Kidney tubule cell (primary cell): ENCODE data around the gene BRD3OS.

Source experiments
- DNase-seq: peaks from one replicate; pipeline ENCODE4 v3.0.0-alpha.2; 2018; ENCODE audit warnings: low spot score

The BRD3OS gene

GRCh38 chr9:134052491-134052890 lies 27.2 kb downstream of the BRD3OS start:
- DNase-seq = no peak

- DNase-seq = no peak
Measured at GRCh38 chr9:134052941-134053340, 27.7 kb downstream of the BRD3OS start.

DNA sequence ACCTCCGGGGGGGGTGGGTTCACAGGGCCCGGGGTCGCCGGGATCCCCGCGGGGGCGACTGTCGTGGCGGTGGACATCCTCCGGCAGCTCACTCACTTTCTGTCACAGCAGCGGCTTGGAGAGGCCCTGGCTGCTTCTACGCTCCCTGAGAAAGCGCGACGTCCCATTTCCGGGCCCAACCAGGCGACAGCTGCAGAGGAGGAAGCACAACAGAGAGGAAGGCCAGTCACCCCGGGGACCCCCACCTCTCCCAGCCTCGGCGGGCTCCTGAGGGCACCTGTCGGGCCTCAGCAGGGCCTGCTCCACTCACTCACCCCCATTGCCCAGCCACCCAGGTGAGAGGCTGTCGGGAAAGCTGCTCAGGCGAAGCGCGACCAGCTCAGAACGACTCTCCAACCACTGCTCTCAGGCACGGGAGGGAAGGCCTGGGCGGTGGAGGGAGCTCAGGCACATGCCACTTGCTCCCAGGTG lies 28.2 kb downstream of the BRD3OS start:
- DNase-seq = no peak

GRCh38 chr9:134053941-134054761 lies 28.9 kb downstream of the BRD3OS start:
- no peak for DNase-seq

DNA sequence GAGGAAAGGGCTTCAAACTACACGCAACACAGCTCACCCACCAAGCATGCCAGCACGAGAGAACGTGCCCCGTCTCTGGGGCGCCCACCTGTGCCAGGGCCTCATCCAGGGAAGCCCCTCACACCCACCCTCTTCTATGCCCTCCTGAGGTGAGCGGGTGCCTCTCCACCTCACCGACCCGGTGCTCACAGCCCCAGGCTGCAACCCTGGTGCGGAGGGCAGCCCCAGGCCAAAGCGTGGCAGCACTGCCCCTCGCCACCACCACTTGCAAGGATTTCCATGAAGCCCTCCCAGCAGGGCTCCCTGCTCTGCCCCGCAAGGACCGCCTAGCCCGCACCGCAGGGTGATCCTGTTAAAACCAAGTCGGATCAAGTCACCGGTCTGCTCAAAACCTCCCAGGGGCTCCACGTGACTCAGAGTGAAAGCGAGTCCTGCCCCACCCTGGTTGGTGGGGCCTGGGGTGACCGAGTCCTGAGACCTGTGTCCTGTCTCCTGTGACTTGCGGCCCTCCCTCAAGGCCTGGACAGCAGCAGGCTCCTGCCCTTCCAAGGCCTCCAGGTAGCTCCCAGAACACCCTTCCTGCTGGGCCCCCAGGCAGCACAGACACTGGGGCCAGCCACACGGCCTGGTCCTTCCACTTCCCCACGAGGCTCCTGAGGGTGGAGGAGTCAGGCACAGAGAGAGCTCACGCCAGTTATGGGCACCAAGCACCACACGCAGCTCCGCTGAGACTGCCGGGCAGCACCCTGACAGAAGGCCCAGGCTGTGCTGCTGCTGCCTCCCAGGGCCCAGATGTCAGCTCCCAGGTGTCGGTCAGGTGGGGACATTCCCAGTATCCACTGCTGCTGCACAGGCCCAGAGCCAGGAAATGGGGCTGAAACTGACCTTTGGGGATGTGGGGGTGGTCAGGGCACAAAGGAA lies 29.9 kb downstream of the BRD3OS start:
- DNase-seq = peak; percentile 38

DNA sequence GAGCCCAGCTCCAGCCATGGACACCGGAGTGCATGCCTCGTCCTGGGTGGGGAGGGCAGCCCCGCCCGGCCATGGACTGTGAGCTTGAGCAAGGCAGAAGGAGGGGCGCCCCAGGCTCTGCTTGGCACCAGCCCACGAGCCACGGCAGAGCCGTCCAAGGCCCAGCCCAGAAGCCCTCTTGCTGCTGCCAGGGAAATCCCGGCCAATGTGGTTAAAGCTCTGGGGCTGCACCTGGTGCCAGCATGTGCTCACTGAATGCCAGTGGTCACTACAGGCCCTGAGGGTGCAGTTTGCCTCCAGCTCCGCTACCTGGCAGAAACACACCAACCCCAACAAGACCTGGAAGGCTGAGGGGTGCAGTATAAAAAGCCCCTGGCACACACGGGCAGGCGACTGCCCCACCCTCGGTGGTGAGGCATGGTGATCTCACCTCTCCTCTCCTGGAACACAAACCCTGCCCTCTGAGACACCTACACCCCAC lies 30.7 kb downstream of the BRD3OS start:
- peak; percentile 87 for DNase-seq

- DNase-seq = no peak
Measured at GRCh38 chr9:134056483-134057306, 31.4 kb downstream of the BRD3OS start.

- no peak for DNase-seq
Measured at GRCh38 chr9:134057307-134057657, 32.0 kb downstream of the BRD3OS start.

- DNase-seq = peak; percentile 23
Measured at GRCh38 chr9:134057751-134058701, 32.7 kb downstream of the BRD3OS start.

DNA sequence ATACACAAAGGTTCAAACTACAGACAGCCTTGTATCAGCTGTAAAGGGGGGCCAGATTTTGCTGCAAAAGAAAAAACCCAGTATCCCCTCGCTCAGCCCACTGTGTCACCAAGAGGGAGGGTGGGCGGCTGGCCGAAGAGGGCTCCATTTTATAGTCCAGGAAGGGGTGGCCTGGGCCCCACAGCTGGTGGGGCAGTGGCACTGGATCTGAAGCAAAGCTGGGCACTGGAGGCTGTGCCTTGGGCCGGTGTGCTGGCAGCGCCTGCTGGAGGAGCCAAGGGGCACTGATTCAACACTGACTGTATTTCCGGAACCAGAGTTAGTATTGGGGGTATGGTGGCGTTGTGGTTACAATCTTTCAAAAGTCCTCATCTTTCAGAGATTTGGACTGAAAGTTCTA lies 33.4 kb downstream of the BRD3OS start:
- DNase-seq = no peak

- DNase-seq = no peak
Measured at GRCh38 chr9:134059188-134059641, 33.9 kb downstream of the BRD3OS start.

- DNase-seq = no peak
Measured at GRCh38 chr9:134059661-134060395, 34.5 kb downstream of the BRD3OS start.

DNA sequence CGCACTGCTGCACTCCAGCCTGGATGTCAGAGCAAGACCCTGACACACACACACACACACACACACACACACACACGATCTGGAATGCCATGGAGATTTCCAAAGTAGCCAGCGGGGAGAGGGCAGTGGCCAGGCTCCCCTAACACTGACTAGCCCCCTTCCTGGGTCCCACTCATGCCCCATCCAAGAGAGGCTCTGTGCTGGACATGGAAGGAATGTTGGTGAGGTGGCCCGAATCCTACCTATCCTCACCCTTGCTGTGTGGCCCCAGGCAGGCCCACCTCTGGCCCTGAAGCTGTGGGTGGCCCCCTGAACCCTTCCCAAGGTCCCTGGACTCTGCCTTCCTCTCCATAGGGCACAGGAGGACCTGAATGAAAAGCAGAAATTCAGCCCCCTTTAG lies 35.3 kb downstream of the BRD3OS start:
- no peak for DNase-seq

- no peak for DNase-seq
Measured at GRCh38 chr9:134061019-134061687, 35.9 kb downstream of the BRD3OS start.

DNA sequence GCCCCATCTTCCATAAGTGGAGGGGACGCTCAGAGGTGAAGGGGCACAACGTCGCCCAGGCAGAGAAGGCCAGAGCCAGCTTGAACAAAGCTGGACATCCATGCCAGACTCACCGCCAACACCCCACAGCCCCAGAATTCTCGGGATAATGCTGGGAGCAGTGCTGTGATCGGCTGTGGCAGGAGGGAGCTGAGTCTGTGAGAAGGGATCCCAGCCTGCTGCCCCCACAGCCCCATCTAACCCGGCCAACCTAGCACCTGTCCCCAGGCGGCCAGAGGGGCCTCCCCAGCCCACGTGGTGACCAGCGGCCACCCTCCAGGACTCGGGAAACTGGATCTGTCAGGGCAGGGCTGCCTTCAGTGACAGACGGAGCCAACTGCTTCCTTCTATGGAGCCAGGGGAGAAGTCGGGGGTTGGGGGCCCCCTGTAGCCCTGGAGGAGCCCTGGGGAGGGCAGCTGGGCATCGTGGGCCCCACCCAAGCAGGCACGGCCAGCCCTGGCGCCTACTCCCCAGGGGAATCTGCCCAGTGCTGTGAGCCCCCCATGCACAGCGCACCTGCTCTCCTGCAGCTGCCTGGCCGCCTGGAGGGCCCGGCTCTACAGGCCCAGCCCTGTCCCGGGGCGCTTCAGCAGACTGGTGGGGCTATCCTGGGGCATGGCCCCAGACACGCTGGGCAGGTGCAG lies 36.5 kb downstream of the BRD3OS start:
- no peak for DNase-seq

DNA sequence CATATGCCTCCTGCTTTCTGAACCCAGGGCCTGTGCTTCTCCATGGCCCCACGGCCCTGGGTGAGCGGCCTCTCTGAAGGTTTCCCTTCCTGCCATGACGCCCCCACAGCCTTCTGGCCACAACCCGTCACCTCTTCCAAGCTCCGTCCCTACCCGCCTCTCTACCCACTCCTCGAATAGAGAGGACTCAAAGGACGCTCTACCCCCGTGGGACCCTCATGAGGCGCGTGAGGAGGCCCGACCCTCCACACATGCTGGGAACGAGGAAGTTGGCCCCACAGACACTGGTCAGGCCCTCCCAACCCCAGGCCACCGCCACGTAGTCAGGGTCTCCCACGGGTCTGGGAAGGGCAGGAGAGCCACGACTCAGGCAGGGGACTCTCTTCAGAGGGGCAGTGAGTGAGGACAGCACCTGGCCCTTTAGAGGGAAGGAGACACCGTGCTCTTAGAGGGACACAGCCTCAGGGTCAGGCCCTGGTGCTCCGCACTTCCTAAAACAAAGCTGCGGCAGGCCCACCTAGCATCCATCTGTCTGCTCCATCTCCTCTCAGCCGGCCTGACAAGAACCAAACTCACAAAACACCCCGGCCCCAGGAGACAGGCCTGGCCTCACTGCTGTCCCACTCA lies 37.3 kb downstream of the BRD3OS start:
- DNase-seq = no peak

DNA sequence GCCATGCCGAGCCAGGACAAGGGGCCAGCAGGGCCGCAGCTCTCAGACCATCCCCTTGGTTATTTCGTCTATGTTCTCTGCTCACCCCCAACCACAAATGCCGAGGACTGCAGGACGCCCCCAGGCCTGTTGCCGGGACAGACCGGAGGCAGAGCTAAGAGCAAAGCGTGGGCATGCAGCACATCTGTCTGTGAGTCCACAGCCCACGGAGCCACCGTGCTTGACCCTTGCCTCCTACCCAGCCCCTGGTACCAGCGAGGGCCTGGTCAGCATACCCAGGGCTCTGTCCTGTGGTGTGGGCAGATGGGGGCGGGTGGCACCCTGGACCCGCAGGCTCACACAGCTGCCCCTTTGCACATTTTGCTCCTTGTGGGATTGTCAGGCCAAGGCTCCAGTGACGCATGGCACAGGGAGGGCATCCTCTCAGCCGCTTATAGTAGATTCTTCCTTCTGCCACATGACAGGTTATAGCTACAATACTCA lies 37.8 kb downstream of the BRD3OS start:
- no peak for DNase-seq
